HEK293T (cell line): ENCODE measurements around the gene CNNM2.
"Not testable (repeated sequence)": the region's sequence is repeated elsewhere in the genome, so short reads cannot be mapped to it uniquely, and the experiment has no call there.

Source experiments
- CTCF ChIA-PET: fragments of 350-600 bp; formaldehyde crosslinking; extraction: SDS; loops from one replicate; lab custom pipeline; 2021; ENCODE audit warnings: antibody characterized with exemption, inconsistent platforms; lab: Yijun Ruan, JAX
- POLR2A ChIA-PET: fragments of 350-600 bp; formaldehyde crosslinking; extraction: SDS; loops from one replicate; lab custom pipeline; 2020; ENCODE audit warnings: antibody characterized with exemption, inconsistent platforms; lab: Yijun Ruan, JAX
- DNase-seq: peaks from one replicate; pipeline ENCODE4 v3.0.0; 2012; ENCODE audit warnings: mixed read lengths; ENCODE audit errors: extremely low spot score
- ARNT ChIP-seq: fragments of 450-650 bp; IDR thresholded peaks from 2 replicates; pipeline ENCODE4 v1.6.1; 2017; ENCODE audit warnings: mild to moderate bottlenecking
- BHLHE40 ChIP-seq: fragments of 450-650 bp; IDR thresholded peaks from 2 replicates; pipeline ENCODE4 v1.6.1; 2016; ENCODE audit warnings: mild to moderate bottlenecking, moderate library complexity, borderline replicate concordance
- CTBP1 ChIP-seq: fragments of 450-650 bp; IDR thresholded peaks from 2 replicates; pipeline ENCODE4 v1.6.1; 2016; ENCODE audit warnings: borderline replicate concordance
- ELF4 ChIP-seq: fragments of 450-650 bp; IDR thresholded peaks from 2 replicates; pipeline ENCODE4 v1.6.1; 2017; ENCODE audit warnings: antibody characterized with exemption
- FOXA1 ChIP-seq: fragments of 450-650 bp; IDR thresholded peaks from 2 replicates; pipeline ENCODE4 v1.6.1; 2016; ENCODE audit warnings: mild to moderate bottlenecking
- FOXK2 ChIP-seq: fragments of 450-650 bp; IDR thresholded peaks from 2 replicates; pipeline ENCODE4 v1.6.1; 2016; ENCODE audit warnings: mild to moderate bottlenecking
- FOXM1 ChIP-seq: fragments of 450-650 bp; IDR thresholded peaks from 2 replicates; pipeline ENCODE4 v1.6.1; 2017; ENCODE audit warnings: mild to moderate bottlenecking, borderline replicate concordance
- HDGF ChIP-seq: fragments of 450-650 bp; IDR thresholded peaks from 2 replicates; pipeline ENCODE4 v1.6.1; 2017; ENCODE audit warnings: antibody characterized with exemption, borderline replicate concordance
- L3MBTL2 ChIP-seq: fragments of 450-650 bp; conservative IDR thresholded peaks from 2 replicates; pipeline ENCODE4 v1.6.1; 2016; ENCODE audit warnings: mild to moderate bottlenecking
- LEF1 ChIP-seq: fragments of 450-650 bp; IDR thresholded peaks from 2 replicates; pipeline ENCODE4 v1.6.1; 2017; ENCODE audit warnings: mild to moderate bottlenecking, borderline replicate concordance
- NFRKB ChIP-seq: fragments of 450-650 bp; IDR thresholded peaks from 2 replicates; pipeline ENCODE4 v1.6.1; 2016; ENCODE audit warnings: mild to moderate bottlenecking, moderate library complexity
- PKNOX1 ChIP-seq: fragments of 450-650 bp; IDR thresholded peaks from 2 replicates; pipeline ENCODE4 v1.6.1; 2016
- SP1 ChIP-seq: fragments of 450-650 bp; IDR thresholded peaks from 2 replicates; pipeline ENCODE4 v1.6.1; 2017
- SUZ12 ChIP-seq: fragments of 450-650 bp; IDR thresholded peaks from 2 replicates; pipeline ENCODE4 v1.6.1; 2016; ENCODE audit warnings: mild to moderate bottlenecking
- TARDBP ChIP-seq: fragments of 450-650 bp; IDR thresholded peaks from 2 replicates; pipeline ENCODE4 v1.6.1; 2016
- ZNF384 ChIP-seq: fragments of 450-650 bp; IDR thresholded peaks from 2 replicates; pipeline ENCODE4 v1.6.1; 2016

CNNM2 gene

GRCh38 chr10:102962267-102962666 is 44.2 kb downstream of the CNNM2 start:
- ChIA-PET CTCF (interaction anchor here (0.7 kb wide), 1 partner anchor 31 kb away, joined by 3 read pairs; no protein-coding TSS in a partner anchor), POLR2A (no interaction called here)
- DNase-seq, result no peak
- TF ChIP-seq L3MBTL2, result no peak
- no peak for TF ChIP-seq BHLHE40
- no peak for TF ChIP-seq CTBP1
- TF ChIP-seq ZNF384, result no peak
- no peak for TF ChIP-seq FOXM1
- TF ChIP-seq FOXA1, result no peak
- no peak for TF ChIP-seq ELF4
- TF ChIP-seq SUZ12, result no peak
- TF ChIP-seq PKNOX1, result no peak
- no peak for TF ChIP-seq HDGF
- no peak for TF ChIP-seq LEF1
- TF ChIP-seq NFRKB, result no peak
- TF ChIP-seq ARNT, result no peak
- no peak for TF ChIP-seq SP1
- no peak for TF ChIP-seq TARDBP
- no peak for TF ChIP-seq FOXK2

- TF ChIP-seq FOXK2 (no peak), PKNOX1 (0 out of 2 replicates have a peak, but pooled peaks have one; percentile 1)
- POLR2A ChIA-PET, result no interaction called here
- CTCF ChIA-PET, result no interaction called here
- no peak for DNase-seq
Observed at GRCh38 chr10:102962951-102963755, 45.1 kb downstream of the CNNM2 start.

DNA sequence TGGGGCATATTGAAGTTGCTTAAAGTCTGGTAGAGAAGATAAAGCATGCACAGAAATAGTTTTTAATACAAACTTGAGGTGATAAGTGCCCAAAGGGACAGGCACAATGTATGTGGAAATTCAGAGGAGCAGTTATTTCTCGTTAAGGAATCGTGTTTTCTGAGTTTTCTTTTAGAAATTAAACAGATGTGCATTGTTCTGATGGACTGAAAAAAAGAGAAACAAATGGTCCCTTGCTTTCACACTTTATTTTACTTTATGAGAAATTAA is 45.6 kb downstream of the CNNM2 start:
- no peak for DNase-seq
- ChIA-PET CTCF (no interaction called here), POLR2A (no interaction called here)
- no peak for TF ChIP-seq CTBP1
- TF ChIP-seq L3MBTL2, result no peak
- no peak for TF ChIP-seq FOXK2
- TF ChIP-seq ZNF384, result no peak
- no peak for TF ChIP-seq ELF4
- no peak for TF ChIP-seq HDGF
- no peak for TF ChIP-seq ARNT
- TF ChIP-seq PKNOX1, result no peak
- no peak for TF ChIP-seq FOXA1
- no peak for TF ChIP-seq LEF1
- TF ChIP-seq TARDBP, result no peak
- TF ChIP-seq NFRKB, result no peak
- TF ChIP-seq BHLHE40, result no peak
- no peak for TF ChIP-seq FOXM1

DNA sequence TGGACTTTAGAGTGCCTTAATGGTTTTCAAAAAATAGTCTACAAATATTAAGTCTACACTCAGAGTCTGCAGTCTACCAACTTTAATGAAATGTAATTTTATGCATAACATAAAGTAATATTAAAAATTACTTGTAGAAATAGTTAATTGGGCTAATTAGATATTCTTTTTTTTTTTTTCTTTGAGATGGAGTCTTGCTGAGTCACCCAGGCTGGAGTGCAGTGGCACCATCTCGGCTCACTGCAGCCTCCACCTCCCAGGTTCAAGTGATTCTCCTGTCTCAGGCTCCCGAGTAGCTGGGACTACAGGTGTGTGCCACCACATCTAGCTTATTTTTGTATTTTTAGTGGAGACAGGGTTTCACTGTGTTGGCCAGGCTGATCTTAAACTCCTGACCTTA is 46.0 kb downstream of the CNNM2 start:
- POLR2A ChIA-PET, DNase-seq, CTCF ChIA-PET: not testable (repeated sequence)

- ChIA-PET POLR2A (interaction anchor here (1.2 kb wide), 1 partner anchor 9 kb away, joined by 3 read pairs; no protein-coding TSS in a partner anchor), CTCF (interaction anchor here (1.3 kb wide), 1 partner anchor 280 kb away, joined by 3 read pairs; no protein-coding TSS in a partner anchor)
- DNase-seq, result no peak
- TF ChIP-seq ZNF384 (no peak), PKNOX1 (peak; percentile 33; the same call in 1 of the 2 replicates)
Observed at GRCh38 chr10:102964713-102965112, 46.6 kb downstream of the CNNM2 start.

DNA sequence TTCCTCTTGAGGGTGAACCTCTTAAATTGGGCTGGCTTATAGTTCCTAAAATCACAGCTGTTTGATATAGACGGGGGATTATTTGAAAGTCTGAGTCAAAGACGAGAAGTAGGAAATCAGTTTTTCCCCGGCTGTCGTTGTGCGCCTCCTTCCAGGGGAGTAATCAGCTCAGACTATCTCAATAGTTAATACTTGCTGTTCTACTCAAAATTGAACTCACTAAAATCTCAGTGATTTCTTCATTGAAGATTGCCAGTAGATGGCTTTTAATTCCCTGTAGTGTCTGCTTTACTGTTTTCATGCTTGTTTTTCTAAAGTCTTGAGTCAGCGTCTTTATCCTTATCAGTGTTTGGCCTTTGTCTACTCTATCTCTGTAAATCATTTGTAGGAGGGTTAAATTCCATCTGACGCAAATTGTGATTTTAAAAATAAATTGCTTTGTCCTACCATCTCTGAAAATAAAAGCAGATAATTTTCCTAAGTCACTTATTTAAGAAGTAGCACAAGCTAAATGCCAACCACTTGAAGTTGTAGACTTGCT is 47.3 kb downstream of the CNNM2 start:
- no peak for DNase-seq
- POLR2A ChIA-PET, result interaction anchor here (1.2 kb wide), 1 partner anchor 9 kb away, joined by 3 read pairs; no protein-coding TSS in a partner anchor
- TF ChIP-seq TARDBP (no peak), SUZ12 (no peak), ZNF384 (no peak), SP1 (no peak), FOXM1 (no peak), L3MBTL2 (no peak), ELF4 (no peak), HDGF (no peak), ARNT (no peak), LEF1 (no peak), BHLHE40 (no peak)
- CTCF ChIA-PET, result interaction anchor here (1.3 kb wide), 1 partner anchor 279 kb away, joined by 3 read pairs; no protein-coding TSS in a partner anchor
